HepG2 (cell line): Measurements from ENCODE around the gene ACTR1A.

Source experiments
- HNRNPK ChIP-seq: fragments of 200-400 bp; formaldehyde crosslinking; IDR thresholded peaks from 2 replicates; pipeline ENCODE4 v1.6.1; 2018; ENCODE audit warnings: low read length, low read depth, moderate library complexity, mild to moderate bottlenecking; ENCODE audit not compliant: poor library complexity, severe bottlenecking
- MTA3 ChIP-seq: sonication (generic); formaldehyde crosslinking; IDR thresholded peaks from 2 replicates; pipeline ENCODE4 v1.4.0; 2020; ENCODE audit warnings: missing genetic modification reagents
- NR1H2 ChIP-seq: sonication (generic); formaldehyde crosslinking; IDR thresholded peaks from 2 replicates; pipeline ENCODE4 v1.8.1; 2022; ENCODE audit warnings: low read depth, missing genetic modification reagents, borderline replicate concordance
- SMC3 ChIP-seq: IDR thresholded peaks from 2 replicates; pipeline ENCODE4 v1.6.1; 2011; ENCODE audit warnings: low read length, improper control_type of control experiment
- SOX5 ChIP-seq: IDR thresholded peaks from 2 replicates; pipeline ENCODE4 v1.6.1; 2016; ENCODE audit warnings: borderline replicate concordance
- TAF15 ChIP-seq: fragments of 200-400 bp; formaldehyde crosslinking; IDR thresholded peaks from one replicate; pipeline ENCODE4 v1.6.1; 2018; ENCODE audit warnings: mild to moderate bottlenecking, low read depth, low read length; ENCODE audit not compliant: poor library complexity, severe bottlenecking
- TF ChIP-seq, protein P1 (sequence below): sonication (generic); formaldehyde crosslinking; IDR thresholded peaks from 2 replicates; pipeline ENCODE4 v1.4.0; 2020; ENCODE audit warnings: mild to moderate bottlenecking, missing genetic modification reagents
- TF ChIP-seq, protein P2 (sequence below): sonication (generic); formaldehyde crosslinking; IDR thresholded peaks from 2 replicates; pipeline ENCODE4 v1.5.0; 2020; ENCODE audit warnings: mild to moderate bottlenecking, missing genetic modification reagents, moderate library complexity
- TF ChIP-seq, protein P3 (sequence below): IDR thresholded peaks from 2 replicates; pipeline ENCODE4 v1.6.1; 2012; ENCODE audit warnings: low read length, improper control_type of control experiment
- TF ChIP-seq, protein P4 (sequence below): sonication (generic); formaldehyde crosslinking; IDR thresholded peaks from 2 replicates; pipeline ENCODE4 v1.4.0; 2020; ENCODE audit warnings: mild to moderate bottlenecking, missing genetic modification reagents, borderline replicate concordance

DNA sequence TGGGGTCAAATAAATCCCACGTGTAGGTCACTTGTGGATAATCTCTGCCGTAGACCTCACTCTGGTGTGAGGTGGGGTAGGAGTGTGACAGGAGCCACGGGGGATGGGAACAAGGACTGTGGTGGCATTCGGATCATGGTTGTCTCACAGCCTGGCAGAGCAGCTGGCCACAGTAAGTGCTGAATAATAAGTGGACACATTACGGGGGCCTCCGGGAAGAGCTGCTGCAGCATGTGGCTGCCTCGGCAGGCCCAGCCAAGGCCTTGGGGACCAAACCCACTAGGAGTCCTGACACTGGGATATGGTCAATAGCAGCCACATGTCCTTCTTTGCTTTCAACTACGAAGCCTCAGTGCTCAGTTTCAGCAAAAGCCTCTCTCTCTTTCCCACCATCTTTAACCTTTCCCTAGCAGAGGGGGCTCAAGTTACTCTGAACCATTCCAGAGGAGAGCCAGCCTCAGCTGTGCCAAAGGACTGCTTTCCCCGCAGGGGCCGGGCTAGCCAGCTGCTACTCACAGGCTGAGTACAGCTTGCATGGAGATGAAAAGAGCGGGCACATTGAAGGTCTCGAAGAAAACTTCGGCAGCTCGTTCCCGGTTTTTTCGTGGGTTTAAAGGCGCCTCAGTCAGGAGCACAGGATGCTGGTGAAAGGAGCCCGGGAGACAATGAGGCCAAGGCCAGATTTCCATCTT, 17.3 kb downstream of the ACTR1A start:
- TF ChIP-seq, protein P1, sequence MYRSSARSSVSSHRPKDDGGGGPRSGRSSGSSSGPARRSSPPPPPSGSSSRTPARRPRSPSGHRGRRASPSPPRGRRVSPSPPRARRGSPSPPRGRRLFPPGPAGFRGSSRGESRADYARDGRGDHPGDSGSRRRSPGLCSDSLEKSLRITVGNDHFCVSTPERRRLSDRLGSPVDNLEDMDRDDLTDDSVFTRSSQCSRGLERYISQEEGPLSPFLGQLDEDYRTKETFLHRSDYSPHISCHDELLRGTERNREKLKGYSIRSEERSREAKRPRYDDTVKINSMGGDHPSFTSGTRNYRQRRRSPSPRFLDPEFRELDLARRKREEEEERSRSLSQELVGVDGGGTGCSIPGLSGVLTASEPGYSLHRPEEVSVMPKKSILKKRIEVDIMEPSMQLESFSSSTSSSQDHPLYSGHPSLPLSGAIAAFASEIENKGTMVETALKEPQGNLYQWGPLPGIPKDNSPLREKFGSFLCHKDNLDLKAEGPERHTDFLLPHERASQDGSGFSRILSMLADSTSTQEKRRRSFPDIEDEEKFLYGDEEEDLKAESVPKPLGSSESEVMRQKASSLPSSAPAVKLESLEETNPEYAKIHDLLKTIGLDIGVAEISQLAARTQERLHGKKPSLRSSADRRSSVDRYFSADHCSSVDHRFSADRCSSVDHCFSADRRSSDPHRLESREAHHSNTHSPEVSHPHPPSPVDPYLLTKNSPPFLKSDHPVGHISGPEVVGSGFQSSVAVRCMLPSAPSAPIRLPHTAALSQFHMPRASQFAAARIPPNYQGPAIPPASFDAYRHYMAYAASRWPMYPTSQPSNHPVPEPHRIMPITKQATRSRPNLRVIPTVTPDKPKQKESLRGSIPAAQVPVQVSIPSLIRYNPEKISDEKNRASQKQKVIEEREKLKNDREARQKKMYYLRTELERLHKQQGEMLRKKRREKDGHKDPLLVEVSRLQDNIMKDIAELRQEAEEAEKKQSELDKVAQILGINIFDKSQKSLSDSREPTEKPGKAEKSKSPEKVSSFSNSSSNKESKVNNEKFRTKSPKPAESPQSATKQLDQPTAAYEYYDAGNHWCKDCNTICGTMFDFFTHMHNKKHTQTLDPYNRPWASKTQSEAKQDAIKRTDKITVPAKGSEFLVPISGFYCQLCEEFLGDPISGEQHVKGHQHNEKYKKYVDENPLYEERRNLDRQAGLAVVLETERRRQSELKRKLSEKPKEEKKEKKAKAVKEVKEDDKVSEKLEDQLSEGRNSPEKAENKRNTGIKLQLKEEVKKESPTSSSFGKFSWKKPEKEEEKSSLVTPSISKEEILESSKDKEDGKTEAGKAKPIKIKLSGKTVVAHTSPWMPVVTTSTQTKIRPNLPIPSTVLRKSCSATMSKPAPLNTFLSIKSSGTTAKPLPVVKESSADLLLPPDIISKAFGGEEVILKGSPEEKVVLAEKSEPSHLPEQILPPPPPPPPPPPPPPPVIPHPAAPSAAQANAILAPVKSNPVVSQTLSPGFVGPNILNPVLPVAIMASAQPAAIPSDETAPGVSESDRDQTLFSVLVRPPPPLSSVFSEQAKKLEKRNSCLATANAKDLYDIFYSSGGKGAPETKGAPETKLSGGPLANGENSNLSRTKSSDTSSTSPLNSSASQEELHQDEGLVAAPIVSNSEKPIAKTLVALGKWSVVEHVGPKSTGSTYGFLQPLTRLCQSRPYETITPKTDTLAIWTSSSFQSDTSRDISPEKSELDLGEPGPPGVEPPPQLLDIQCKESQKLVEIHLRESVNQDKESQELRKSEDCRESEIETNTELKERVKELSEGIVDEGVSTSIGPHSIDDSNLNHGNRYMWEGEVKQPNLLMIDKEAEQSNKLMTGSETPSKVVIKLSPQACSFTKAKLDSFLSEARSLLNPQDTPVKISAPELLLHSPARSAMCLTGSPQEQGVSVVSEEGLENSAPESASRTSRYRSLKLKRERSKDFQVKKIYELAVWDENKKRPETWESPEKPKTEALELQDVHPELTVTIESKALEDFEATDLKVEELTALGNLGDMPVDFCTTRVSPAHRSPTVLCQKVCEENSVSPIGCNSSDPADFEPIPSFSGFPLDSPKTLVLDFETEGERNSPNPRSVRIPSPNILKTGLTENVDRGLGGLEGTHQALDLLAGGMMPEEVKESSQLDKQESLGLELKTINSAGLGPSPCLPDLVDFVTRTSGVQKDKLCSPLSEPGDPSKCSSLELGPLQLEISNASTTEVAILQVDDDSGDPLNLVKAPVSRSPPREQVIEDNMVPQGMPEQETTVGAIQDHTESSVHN, result no peak
- no peak for TF ChIP-seq SOX5 (CRISPR knock-in tag)
- TF ChIP-seq, protein P2, sequence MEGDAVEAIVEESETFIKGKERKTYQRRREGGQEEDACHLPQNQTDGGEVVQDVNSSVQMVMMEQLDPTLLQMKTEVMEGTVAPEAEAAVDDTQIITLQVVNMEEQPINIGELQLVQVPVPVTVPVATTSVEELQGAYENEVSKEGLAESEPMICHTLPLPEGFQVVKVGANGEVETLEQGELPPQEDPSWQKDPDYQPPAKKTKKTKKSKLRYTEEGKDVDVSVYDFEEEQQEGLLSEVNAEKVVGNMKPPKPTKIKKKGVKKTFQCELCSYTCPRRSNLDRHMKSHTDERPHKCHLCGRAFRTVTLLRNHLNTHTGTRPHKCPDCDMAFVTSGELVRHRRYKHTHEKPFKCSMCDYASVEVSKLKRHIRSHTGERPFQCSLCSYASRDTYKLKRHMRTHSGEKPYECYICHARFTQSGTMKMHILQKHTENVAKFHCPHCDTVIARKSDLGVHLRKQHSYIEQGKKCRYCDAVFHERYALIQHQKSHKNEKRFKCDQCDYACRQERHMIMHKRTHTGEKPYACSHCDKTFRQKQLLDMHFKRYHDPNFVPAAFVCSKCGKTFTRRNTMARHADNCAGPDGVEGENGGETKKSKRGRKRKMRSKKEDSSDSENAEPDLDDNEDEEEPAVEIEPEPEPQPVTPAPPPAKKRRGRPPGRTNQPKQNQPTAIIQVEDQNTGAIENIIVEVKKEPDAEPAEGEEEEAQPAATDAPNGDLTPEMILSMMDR, result no peak
- TF ChIP-seq, protein P3, sequence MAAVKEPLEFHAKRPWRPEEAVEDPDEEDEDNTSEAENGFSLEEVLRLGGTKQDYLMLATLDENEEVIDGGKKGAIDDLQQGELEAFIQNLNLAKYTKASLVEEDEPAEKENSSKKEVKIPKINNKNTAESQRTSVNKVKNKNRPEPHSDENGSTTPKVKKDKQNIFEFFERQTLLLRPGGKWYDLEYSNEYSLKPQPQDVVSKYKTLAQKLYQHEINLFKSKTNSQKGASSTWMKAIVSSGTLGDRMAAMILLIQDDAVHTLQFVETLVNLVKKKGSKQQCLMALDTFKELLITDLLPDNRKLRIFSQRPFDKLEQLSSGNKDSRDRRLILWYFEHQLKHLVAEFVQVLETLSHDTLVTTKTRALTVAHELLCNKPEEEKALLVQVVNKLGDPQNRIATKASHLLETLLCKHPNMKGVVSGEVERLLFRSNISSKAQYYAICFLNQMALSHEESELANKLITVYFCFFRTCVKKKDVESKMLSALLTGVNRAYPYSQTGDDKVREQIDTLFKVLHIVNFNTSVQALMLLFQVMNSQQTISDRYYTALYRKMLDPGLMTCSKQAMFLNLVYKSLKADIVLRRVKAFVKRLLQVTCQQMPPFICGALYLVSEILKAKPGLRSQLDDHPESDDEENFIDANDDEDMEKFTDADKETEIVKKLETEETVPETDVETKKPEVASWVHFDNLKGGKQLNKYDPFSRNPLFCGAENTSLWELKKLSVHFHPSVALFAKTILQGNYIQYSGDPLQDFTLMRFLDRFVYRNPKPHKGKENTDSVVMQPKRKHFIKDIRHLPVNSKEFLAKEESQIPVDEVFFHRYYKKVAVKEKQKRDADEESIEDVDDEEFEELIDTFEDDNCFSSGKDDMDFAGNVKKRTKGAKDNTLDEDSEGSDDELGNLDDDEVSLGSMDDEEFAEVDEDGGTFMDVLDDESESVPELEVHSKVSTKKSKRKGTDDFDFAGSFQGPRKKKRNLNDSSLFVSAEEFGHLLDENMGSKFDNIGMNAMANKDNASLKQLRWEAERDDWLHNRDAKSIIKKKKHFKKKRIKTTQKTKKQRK, result no peak
- TF ChIP-seq MTA3, result no peak
- no peak for TF ChIP-seq NR1H2 (CRISPR knock-in tag)
- TF ChIP-seq HNRNPK, result no peak
- TF ChIP-seq SMC3, result no peak
- TF ChIP-seq, protein P4, sequence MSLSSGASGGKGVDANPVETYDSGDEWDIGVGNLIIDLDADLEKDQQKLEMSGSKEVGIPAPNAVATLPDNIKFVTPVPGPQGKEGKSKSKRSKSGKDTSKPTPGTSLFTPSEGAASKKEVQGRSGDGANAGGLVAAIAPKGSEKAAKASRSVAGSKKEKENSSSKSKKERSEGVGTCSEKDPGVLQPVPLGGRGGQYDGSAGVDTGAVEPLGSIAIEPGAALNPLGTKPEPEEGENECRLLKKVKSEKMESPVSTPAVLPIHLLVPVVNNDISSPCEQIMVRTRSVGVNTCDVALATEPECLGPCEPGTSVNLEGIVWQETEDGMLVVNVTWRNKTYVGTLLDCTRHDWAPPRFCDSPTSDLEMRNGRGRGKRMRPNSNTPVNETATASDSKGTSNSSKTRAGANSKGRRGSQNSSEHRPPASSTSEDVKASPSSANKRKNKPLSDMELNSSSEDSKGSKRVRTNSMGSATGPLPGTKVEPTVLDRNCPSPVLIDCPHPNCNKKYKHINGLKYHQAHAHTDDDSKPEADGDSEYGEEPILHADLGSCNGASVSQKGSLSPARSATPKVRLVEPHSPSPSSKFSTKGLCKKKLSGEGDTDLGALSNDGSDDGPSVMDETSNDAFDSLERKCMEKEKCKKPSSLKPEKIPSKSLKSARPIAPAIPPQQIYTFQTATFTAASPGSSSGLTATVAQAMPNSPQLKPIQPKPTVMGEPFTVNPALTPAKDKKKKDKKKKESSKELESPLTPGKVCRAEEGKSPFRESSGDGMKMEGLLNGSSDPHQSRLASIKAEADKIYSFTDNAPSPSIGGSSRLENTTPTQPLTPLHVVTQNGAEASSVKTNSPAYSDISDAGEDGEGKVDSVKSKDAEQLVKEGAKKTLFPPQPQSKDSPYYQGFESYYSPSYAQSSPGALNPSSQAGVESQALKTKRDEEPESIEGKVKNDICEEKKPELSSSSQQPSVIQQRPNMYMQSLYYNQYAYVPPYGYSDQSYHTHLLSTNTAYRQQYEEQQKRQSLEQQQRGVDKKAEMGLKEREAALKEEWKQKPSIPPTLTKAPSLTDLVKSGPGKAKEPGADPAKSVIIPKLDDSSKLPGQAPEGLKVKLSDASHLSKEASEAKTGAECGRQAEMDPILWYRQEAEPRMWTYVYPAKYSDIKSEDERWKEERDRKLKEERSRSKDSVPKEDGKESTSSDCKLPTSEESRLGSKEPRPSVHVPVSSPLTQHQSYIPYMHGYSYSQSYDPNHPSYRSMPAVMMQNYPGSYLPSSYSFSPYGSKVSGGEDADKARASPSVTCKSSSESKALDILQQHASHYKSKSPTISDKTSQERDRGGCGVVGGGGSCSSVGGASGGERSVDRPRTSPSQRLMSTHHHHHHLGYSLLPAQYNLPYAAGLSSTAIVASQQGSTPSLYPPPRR (CRISPR knock-in tag), result no peak
- no peak for TF ChIP-seq TAF15
